Activated naive CD8-positive, alpha-beta T cell treated with anti-CD3 and anti-CD28 coated beads, Interleukin-2, amount 10 ng/mL, durations not matched to agents 7 days and 5 days (primary cell): ENCODE results near the gene TPRG1L. TPM values are rescaled to one million over a fixed set of nuclear protein-coding genes. Genes with fewer than 3 reads are reported as not detected.
A peak's percentile ranks its signal among the peaks of the same experiment; 100 is the strongest.

Experiments used
- ATAC-seq: fragments of 150-1000 bp; cut with Tn5 transposase; one replicate; pipeline ENCODE4 v1.10.0; 2021; ENCODE audit warnings: low read depth, moderate library complexity
- POLR2A ChIA-PET: fragments of 350-600 bp; sonication (Branson Sonifier 250); formaldehyde crosslinking; loops from one replicate; lab custom pipeline; 2021; ENCODE audit warnings: antibody characterized with exemption; lab: Charles Lee
- DNase-seq: peaks from one replicate; pipeline ENCODE4 v3.0.0; 2021
- H3K27ac Mint-ChIP-seq: one replicate; pipeline ENCODE4 v1.8.0; 2022; ENCODE audit warnings: mild to moderate bottlenecking, mixed read lengths
- H3K27me3 Mint-ChIP-seq: one replicate; pipeline ENCODE4 v1.8.0; 2022; ENCODE audit warnings: mild to moderate bottlenecking, moderate library complexity, mixed read lengths
- H3K36me3 Mint-ChIP-seq: one replicate; pipeline ENCODE4 v1.8.0; 2021; ENCODE audit warnings: mild to moderate bottlenecking, mixed read lengths
- H3K4me1 Mint-ChIP-seq: one replicate; pipeline ENCODE4 v1.8.0; 2021; ENCODE audit warnings: mixed read lengths
- H3K4me3 Mint-ChIP-seq: one replicate; pipeline ENCODE4 v1.8.0; 2022; ENCODE audit warnings: mild to moderate bottlenecking, moderate library complexity, mixed read lengths
- H3K9me3 Mint-ChIP-seq: one replicate; pipeline ENCODE4 v1.8.0; 2021; ENCODE audit warnings: mixed read lengths
- total RNA-seq, 2 experiments: library from RNA; stranded (reverse); gene quantifications; one replicate each; pipeline ENCODE4 v1.2.3, GENCODE V29; 2021

TPRG1L gene
- total RNA-seq, 2 experiments from 2014 or later: 23.8 to 29.4 TPM

GRCh38 chr1:3642919-3643675 lies 18.3 kb downstream of the TPRG1L start:
- no peak overlapping the region for H3K4me3 Mint-ChIP-seq
- no peak for DNase-seq
- H3K4me1 Mint-ChIP-seq: peaks cover 2% of the 10 kb centered on the region
- POLR2A ChIA-PET: no interaction called here
- H3K36me3 Mint-ChIP-seq: peaks cover 3% of the 10 kb centered on the region
- no peak for ATAC-seq
- no peaks in the 10 kb centered on the region for H3K27me3 Mint-ChIP-seq
- H3K9me3 Mint-ChIP-seq: no peaks in the 10 kb centered on the region
- no peak overlapping the region for H3K27ac Mint-ChIP-seq

GRCh38 chr1:3644273-3644672 lies 19.5 kb downstream of the TPRG1L start:
- H3K27me3 Mint-ChIP-seq: no peaks in the 10 kb centered on the region
- H3K27ac Mint-ChIP-seq: no peak overlapping the region
- H3K36me3 Mint-ChIP-seq: peaks cover 3% of the 10 kb centered on the region
- H3K9me3 Mint-ChIP-seq: no peaks in the 10 kb centered on the region
- DNase-seq: no peak
- no peak overlapping the region for H3K4me3 Mint-ChIP-seq
- no peak for ATAC-seq
- POLR2A ChIA-PET: no interaction called here
- H3K4me1 Mint-ChIP-seq: peaks cover 10% of the 10 kb centered on the region

- H3K4me1 Mint-ChIP-seq: peaks cover 12% of the 10 kb centered on the region
- no peak for ATAC-seq
Measured at GRCh38 chr1:3645247-3645646, 20.4 kb downstream of the TPRG1L start.

GRCh38 chr1:3645666-3646355 lies 21.0 kb downstream of the TPRG1L start:
- peaks cover 12% of the 10 kb centered on the region for H3K4me1 Mint-ChIP-seq
- H3K27me3 Mint-ChIP-seq: peaks cover 6% of the 10 kb centered on the region
- no peaks in the 10 kb centered on the region for H3K9me3 Mint-ChIP-seq
- DNase-seq (peak; percentile 11), ATAC-seq (no peak)
- POLR2A ChIA-PET: no interaction called here
- no peak overlapping the region for H3K4me3 Mint-ChIP-seq
- H3K27ac Mint-ChIP-seq: no peak overlapping the region
- peaks cover 3% of the 10 kb centered on the region for H3K36me3 Mint-ChIP-seq

More at GRCh38 chr1:3645247-3645646, 20.4 kb downstream of the TPRG1L start:
- POLR2A ChIA-PET: no interaction called here
- no peak overlapping the region for H3K27ac Mint-ChIP-seq
- H3K36me3 Mint-ChIP-seq: peaks cover 3% of the 10 kb centered on the region
- no peak overlapping the region for H3K4me3 Mint-ChIP-seq
- H3K9me3 Mint-ChIP-seq: no peaks in the 10 kb centered on the region
- H3K27me3 Mint-ChIP-seq: peaks cover 2% of the 10 kb centered on the region
- peak; percentile 20 for DNase-seq

- Mint-ChIP-seq H3K4me1 (peaks cover 12% of the 10 kb centered on the region), H3K36me3 (peaks cover 3% of the 10 kb centered on the region), H3K27ac (no peak overlapping the region), H3K4me3 (no peak overlapping the region), H3K27me3 (peaks cover 13% of the 10 kb centered on the region), H3K9me3 (no peaks in the 10 kb centered on the region)
- DNase-seq (no peak), ATAC-seq (no peak)
- POLR2A ChIA-PET: no interaction called here
Measured at GRCh38 chr1:3646596-3646995, 21.8 kb downstream of the TPRG1L start.

- POLR2A ChIA-PET: interaction anchor here (1.0 kb wide), 2 partner anchors 27 to 1063 kb away, joined by 3 read pairs; partner anchors contain the start of gene PRXL2B
- Mint-ChIP-seq H3K4me3 (peak within 1 kb of the TSS; percentile 82), H3K9me3 (no peaks in the 10 kb centered on the region), H3K4me1 (peaks cover 12% of the 10 kb centered on the region), H3K36me3 (peaks cover 3% of the 10 kb centered on the region), H3K27me3 (peaks cover 30% of the 10 kb centered on the region), H3K27ac (no peak within 1 kb of the TSS)
- DNase-seq: peak; percentile 87
- peak; percentile 97 for ATAC-seq
Measured at GRCh38 chr1:3649342-3650247, 24.8 kb downstream of the TPRG1L start, which contains the start of gene WRAP73. Gene WRAP73, minus strand, starts transcription at chr1:3650103. Its CDS starts 104 bp downstream, at chr1:3649999.

- Mint-ChIP-seq H3K9me3 (no peaks in the 10 kb centered on the region), H3K4me3 (peak overlapping the region; percentile 82), H3K27me3 (peaks cover 37% of the 10 kb centered on the region), H3K4me1 (peaks cover 12% of the 10 kb centered on the region), H3K27ac (no peak overlapping the region), H3K36me3 (peaks cover 3% of the 10 kb centered on the region)
- DNase-seq: no peak
- no peak for ATAC-seq
- POLR2A ChIA-PET: interaction anchor here (1.0 kb wide), 2 partner anchors 27 to 1064 kb away, joined by 3 read pairs; partner anchors contain the start of gene PRXL2B
Measured at GRCh38 chr1:3650248-3651025, 25.6 kb downstream of the TPRG1L start.

GRCh38 chr1:3651026-3651929 lies 26.5 kb downstream of the TPRG1L start:
- H3K27ac Mint-ChIP-seq: no peak overlapping the region
- POLR2A ChIA-PET: no interaction called here
- peaks cover 45% of the 10 kb centered on the region for H3K27me3 Mint-ChIP-seq
- peak; percentile 41 for DNase-seq
- H3K36me3 Mint-ChIP-seq: no peaks in the 10 kb centered on the region
- peaks cover 12% of the 10 kb centered on the region for H3K4me1 Mint-ChIP-seq
- ATAC-seq: no peak
- H3K9me3 Mint-ChIP-seq: no peaks in the 10 kb centered on the region
- H3K4me3 Mint-ChIP-seq: peak overlapping the region; percentile 22

GRCh38 chr1:3651930-3652547 lies 27.2 kb downstream of the TPRG1L start, which contains the start of gene TP73:
Gene TP73, plus strand, starts transcription at chr1:3652516. Its CDS starts 29,850 bp downstream, at chr1:3682366.
- H3K9me3 Mint-ChIP-seq: no peaks in the 10 kb centered on the region
- POLR2A ChIA-PET: no interaction called here
- no peak within 1 kb of the TSS for H3K27ac Mint-ChIP-seq
- H3K4me3 Mint-ChIP-seq: peak within 1 kb of the TSS; percentile 28
- DNase-seq: no peak
- peaks cover 50% of the 10 kb centered on the region for H3K27me3 Mint-ChIP-seq
- no peaks in the 10 kb centered on the region for H3K36me3 Mint-ChIP-seq
- ATAC-seq: no peak
- peaks cover 12% of the 10 kb centered on the region for H3K4me1 Mint-ChIP-seq

GRCh38 chr1:3652548-3653285 lies 27.9 kb downstream of the TPRG1L start:
- no peaks in the 10 kb centered on the region for H3K36me3 Mint-ChIP-seq
- no peak for ATAC-seq
- no peaks in the 10 kb centered on the region for H3K9me3 Mint-ChIP-seq
- H3K4me1 Mint-ChIP-seq: peaks cover 11% of the 10 kb centered on the region
- H3K27ac Mint-ChIP-seq: no peak overlapping the region
- H3K27me3 Mint-ChIP-seq: peaks cover 51% of the 10 kb centered on the region
- DNase-seq: peak; percentile 50
- POLR2A ChIA-PET: no interaction called here
- no peak overlapping the region for H3K4me3 Mint-ChIP-seq

GRCh38 chr1:3653286-3653618 lies 28.4 kb downstream of the TPRG1L start:
- POLR2A ChIA-PET: no interaction called here
- no peaks in the 10 kb centered on the region for H3K9me3 Mint-ChIP-seq
- no peak overlapping the region for H3K4me3 Mint-ChIP-seq
- no peak overlapping the region for H3K27ac Mint-ChIP-seq
- H3K27me3 Mint-ChIP-seq: peaks cover 53% of the 10 kb centered on the region
- H3K36me3 Mint-ChIP-seq: no peaks in the 10 kb centered on the region
- DNase-seq (no peak), ATAC-seq (no peak)
- peaks cover 8% of the 10 kb centered on the region for H3K4me1 Mint-ChIP-seq
